Activated T-helper 1 cell treated with anti-CD3 and anti-CD28 coated beads, Interleukin-2, amount 50 U/mL, for 16 hours (primary cell): Measurements from ENCODE around the gene IL1RAPL2.
"Not testable (repeated sequence)": the region's sequence is repeated elsewhere in the genome, so short reads cannot be mapped to it uniquely, and the experiment has no call there.

Experiments used
- DNase-seq, 2 donors: peaks; one replicate each; pipeline ENCODE4 v3.0.0-alpha.2; 2020; ENCODE audit warnings: low read depth in 1 of 2, low spot score in 1 of 2

IL1RAPL2 gene

DNA sequence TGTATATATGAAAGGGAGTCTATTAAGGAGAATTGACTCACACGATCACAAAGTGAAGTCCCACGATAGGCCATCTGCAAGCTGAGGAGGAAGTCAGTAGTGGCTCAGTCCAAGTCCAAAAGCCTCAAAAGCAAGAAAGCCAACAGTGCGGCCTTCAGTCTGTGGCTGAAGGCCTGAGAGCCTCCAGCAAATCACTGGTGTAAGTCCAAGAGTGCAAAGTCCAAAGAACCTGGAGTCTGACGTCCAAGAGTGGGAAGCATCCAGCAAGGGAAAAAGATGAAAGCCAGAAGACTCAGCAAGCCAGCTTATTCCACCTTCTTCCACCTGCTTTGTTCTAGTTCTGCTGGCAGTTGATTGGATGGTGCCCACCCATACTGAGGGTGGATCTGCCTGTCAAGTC is 104.1 kb downstream of the IL1RAPL2 start:
- no peak for DNase-seq

DNA sequence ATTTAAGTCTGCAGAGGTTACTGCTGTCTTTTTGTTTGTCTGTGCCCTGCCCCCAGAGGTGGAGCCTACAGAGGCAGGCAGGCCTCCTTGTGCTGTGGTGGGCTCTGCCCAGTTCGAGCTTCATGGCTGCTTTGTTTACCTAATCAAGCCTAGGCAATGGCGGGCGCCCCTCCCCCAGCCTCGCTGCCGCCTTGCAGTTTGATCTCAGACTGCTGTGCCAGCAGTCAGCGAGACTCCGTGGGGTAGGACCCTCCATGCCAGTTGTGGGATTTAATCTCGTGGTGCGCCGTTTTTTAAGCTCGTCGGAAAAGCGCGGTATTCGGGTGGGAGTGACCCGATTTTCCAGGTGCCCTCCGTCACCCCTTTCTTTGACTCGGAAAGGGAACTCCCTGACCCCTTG is 111.5 kb downstream of the IL1RAPL2 start:
- not testable (repeated sequence) for DNase-seq

DNA sequence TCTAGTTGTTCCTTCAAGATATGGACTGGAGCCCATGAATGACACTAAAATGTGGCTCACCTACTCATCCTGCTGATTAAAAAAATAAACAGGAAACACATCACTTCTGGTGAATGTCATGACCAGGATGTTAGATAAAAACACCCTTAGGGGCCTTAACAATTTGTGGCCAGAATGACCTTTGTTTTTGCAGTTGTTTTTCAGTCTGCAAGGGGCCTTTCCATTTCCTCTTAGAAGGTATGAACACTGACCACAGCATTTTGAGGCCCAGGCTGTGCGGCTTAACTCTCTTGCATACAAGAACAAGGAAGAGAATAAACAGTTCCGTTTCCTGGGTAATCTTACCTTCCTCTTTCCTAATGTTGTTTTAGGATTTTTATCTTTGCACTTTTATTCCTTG is 113.2 kb downstream of the IL1RAPL2 start:
- no peak for DNase-seq

DNA sequence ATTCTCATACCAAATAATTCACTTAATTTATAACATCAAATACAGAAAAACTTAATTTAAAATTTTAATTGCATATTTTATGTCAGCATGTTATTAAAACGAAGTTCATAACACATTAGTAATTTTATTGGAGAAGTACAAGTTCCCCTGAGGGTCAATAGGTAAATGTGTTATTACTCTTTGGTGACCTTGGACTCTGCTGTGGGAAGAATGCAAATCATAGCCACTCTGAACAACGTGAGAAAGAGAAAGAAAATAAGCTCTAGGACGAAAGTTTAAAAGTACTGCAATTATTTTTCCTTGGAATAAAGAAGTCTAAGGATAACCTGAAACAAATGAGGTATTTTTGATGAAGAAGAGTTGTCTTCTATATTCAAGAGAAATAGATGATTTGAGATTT is 115.2 kb downstream of the IL1RAPL2 start:
- no peak for DNase-seq

DNA sequence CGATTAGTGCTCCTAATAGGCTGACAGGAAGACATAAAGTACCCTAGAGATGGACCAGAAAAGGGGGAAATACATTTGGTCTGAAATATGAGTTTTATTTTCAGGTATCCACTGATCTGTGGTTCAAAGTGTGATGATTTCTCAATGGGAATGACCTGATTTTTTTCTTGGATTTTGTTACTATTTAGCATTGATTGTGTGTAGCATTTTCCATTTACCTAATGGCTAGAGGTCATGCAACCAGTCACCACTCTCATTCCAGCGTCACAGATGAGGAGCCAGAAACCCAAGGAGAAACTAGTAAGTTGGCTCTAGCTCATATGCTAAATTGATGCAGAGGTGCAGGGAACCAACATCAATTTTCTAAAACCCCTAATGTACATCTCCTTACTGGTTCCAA is 118.1 kb downstream of the IL1RAPL2 start:
- no peak for DNase-seq

- no peak for DNase-seq
Measured at GRCh38 chrX:104695593-104695992, 129.6 kb downstream of the IL1RAPL2 start.

- no peak for DNase-seq
Measured at GRCh38 chrX:104696667-104697066, 130.7 kb downstream of the IL1RAPL2 start.

- no peak for DNase-seq
Measured at GRCh38 chrX:104697294-104697693, 131.3 kb downstream of the IL1RAPL2 start.

DNA sequence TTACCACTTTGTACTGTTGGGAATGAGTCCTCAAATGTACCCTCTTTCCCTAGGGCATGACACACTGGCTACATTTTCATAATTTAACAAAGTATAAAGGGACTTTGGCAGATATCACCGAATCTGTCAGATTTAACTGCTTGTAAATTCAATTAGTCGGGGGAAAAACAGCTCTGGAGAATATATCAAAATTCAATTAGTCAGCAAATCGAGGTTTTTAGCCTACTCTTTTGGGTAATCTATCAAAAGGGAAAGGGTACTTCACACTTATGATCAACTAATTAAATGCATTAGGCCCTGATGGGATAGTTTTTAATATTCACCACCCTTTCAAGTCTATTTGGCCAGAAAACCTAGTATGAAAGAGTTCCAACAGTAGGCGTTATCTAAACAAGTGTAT is 141.0 kb downstream of the IL1RAPL2 start:
- DNase-seq, result no peak

GRCh38 chrX:104707572-104707971 is 141.6 kb downstream of the IL1RAPL2 start:
- DNase-seq, result no peak

DNA sequence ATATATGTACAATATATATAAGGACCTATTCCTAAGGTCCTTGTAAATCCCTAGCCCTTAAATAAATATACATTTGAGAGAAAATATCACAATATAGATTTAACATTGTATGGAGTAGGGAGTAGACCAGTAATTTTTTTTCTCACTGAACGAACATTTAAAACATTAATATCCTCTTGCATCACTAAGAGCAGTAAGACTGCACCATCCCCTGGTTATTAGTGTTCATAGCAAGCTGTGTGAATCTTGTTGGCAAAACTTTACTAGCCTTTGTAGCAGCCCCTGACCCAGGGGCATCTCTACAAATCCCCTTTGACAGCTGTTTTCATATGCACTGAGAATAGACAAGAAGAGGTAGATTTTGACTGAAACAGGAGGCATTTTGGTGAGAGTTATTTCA is 146.5 kb downstream of the IL1RAPL2 start:
- DNase-seq, result no peak

GRCh38 chrX:104721854-104722253 is 155.9 kb downstream of the IL1RAPL2 start:
- DNase-seq, result no peak

GRCh38 chrX:104728456-104728855 is 162.5 kb downstream of the IL1RAPL2 start:
- no peak for DNase-seq

- DNase-seq, result no peak
Measured at GRCh38 chrX:104742355-104742754, 176.4 kb downstream of the IL1RAPL2 start.

DNA sequence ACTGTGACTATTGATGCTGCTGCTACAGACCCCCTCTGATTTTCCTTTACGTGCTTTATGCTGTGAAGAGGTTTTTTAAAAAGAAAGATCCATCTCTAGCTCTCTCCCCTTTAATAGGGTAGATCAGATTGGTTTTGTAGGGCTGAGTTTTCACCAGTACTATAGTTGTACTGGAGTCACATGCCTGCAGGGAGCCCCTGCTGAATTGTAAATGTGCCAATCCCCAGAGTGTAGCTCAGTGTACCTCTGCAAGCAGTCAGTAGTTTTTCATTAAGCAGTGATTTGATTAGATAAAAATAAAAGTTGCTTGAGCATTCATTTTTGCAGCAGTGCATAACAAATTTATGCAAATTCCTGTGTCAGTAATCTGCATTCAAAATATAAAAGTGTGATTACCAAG is 179.2 kb downstream of the IL1RAPL2 start:
- DNase-seq, result no peak

DNA sequence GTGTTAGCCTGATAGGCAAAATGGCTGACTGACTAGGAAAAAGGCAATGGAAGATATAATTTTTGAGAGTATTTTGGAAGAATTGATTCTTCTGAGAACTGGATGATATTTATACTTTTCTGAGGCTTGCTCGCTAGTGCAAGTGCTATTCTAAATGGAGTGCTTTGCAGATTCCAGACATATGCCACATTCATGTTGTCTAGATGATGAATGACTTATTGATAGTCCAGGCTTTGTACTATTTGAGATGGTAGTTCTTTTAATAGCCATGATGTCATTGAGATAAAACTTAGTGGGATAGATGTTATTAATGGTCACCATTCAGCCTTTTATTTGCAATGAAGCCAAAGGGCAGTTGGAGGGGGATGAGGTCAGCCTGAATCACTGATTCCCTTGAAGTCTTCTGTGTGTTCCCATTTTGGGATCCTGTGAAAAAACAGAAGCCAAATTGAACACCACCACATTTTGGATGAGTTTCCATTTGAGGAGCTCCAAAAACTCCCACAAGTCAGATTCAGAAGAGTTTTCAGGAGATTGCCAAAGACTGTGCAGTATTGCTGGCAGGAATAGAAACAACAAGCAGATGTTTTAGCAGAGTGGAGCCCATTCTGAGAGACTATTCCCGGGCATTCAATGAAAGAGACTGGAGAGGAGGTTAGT is 184.1 kb downstream of the IL1RAPL2 start:
- DNase-seq, result no peak

- no peak for DNase-seq
Measured at GRCh38 chrX:104762641-104763040, 196.6 kb downstream of the IL1RAPL2 start.

DNA sequence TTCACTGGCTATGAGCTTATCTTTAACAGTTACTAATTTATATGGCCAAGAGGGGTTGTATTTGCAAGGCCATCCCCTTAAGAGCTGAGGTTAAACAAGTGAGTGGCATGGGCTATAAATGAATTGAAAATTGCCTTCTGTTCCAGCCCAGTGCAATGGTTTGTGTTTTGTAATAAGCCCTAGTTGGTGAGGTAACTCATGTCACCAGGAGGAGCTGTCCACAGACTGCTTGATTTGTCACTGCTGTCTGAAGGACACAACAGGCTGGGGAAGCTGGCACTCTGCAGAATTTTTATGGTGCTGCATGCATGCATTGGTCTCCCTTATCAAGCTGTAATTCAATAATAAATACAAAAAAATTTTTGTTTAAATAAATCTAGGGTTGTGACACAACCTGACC is 223.8 kb downstream of the IL1RAPL2 start:
- no peak for DNase-seq

GRCh38 chrX:104795804-104796203 is 229.8 kb downstream of the IL1RAPL2 start:
- DNase-seq, result no peak

- DNase-seq, result no peak
Measured at GRCh38 chrX:104803219-104803618, 237.2 kb downstream of the IL1RAPL2 start.

DNA sequence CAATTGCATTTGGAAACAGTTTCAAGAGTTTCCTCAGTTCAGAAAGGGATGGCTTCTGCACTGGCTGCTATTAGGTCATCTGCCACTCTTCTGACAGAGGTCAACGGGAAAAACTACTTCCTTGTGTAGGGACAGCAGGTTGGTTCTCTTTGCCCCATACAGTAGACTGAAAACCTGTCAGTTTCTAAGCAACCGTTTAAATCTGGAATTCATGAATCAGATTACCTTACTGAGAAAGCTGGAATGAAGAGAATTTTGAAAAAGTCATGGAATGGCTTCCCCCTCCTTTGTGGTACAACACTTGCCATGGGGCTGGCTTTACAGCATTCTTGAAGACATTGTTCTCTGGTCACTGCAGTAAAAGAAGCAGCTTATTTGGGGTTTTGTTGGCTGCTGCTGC is 240.3 kb downstream of the IL1RAPL2 start:
- DNase-seq, result no peak

- DNase-seq, result no peak
Measured at GRCh38 chrX:104833401-104833800, 267.4 kb downstream of the IL1RAPL2 start.

DNA sequence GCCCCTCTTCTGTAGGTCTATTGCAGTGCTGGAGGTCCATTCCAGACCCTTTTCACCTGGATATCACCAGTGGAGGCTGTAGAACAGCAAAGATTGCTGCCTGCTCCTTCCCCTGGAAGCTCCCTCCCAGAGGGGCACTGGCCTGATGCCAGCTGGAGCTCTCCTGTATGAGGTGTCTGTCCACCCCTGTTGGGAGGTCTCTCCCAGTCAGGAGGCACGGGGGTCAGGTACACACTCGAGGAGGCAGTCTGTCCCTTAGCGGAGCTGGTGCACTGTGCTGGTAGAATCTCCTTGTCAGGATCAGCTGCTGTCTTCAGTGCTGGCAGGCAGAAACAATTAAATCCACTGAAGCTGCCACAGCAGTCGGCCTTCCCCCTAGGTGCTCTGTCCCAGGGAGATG is 276.6 kb downstream of the IL1RAPL2 start:
- DNase-seq, result no peak

DNA sequence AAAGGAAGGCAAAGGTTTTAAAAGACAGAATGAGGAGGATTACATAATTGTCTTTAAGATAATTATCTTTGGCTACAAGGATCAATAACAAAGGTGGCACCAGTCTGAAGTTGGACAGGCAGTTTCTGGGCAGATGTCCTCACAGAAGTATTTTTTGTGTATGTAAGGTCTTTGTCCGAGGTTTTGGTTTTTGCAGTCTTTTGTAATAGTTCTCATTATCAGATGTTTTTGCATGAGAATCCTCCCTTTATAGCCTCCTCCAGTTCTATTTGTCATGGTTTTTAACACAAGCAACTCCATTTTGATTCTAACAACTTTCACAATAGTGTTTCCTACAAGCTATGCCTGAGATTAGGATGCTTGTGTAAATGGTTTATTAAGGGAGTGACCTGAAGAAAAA is 286.2 kb downstream of the IL1RAPL2 start:
- DNase-seq, result no peak
